Left ventricle myocardium inferior (tissue), 1 donor: ENCODE results near the gene CD177. TPM values are rescaled to one million over a fixed set of nuclear protein-coding genes. Genes with fewer than 3 reads are reported as not detected.

Experiments
- DNase-seq: peaks from one replicate; pipeline ENCODE4 v3.0.0-alpha.2; 2020
- H3K27ac ChIP-seq: fragments of 200-600 bp; replicated peaks from 2 replicates; pipeline ENCODE4 v1.8.0; 2021
- H3K27me3 ChIP-seq: fragments of 200-600 bp; 2 replicates; pipeline ENCODE4 v1.8.0; 2021; ENCODE audit warnings: low read depth
- H3K36me3 ChIP-seq: fragments of 200-600 bp; 2 replicates; pipeline ENCODE4 v1.8.0; 2021
- H3K4me1 ChIP-seq: fragments of 200-600 bp; 2 replicates; pipeline ENCODE4 v1.8.0; 2021
- H3K4me3 ChIP-seq: fragments of 200-600 bp; 2 replicates; pipeline ENCODE4 v1.8.0; 2021; ENCODE audit warnings: mild to moderate bottlenecking, moderate library complexity
- H3K9me3 ChIP-seq: fragments of 200-600 bp; replicated peaks from 2 replicates; pipeline ENCODE4 v1.8.0; 2021
- CTCF ChIP-seq: fragments of 200-600 bp; IDR thresholded peaks from 2 replicates; pipeline ENCODE4 v1.8.0; 2021; ENCODE audit warnings: antibody characterized with exemption, mild to moderate bottlenecking, borderline replicate concordance
- intact Hi-C: fragments of 100-400 bp; cut with micrococcal nuclease; formaldehyde crosslinking; loops from one replicate; pipeline ENCODE4 v1.11.0; 2022
- total RNA-seq: library from RNA; stranded (reverse); fragmentation: NEBNext Ultra II Directional; extraction: Animal tissue kit (Norgen Biotek cat#: 25700); gene quantifications from one replicate; pipeline ENCODE4 v1.2.1, GENCODE V29; 2021
- donor health status: DM: no; HTN: yes; CAD: no; lungs with severe emphysema.

Gene CD177
- total RNA-seq, 1 donor from 2014 or later = 0.14 TPM

- intact Hi-C loops = no loop called here
- Histone ChIP-seq H3K36me3 (no peaks in the 10 kb centered on the region), H3K4me1 (no peaks in the 10 kb centered on the region), H3K27ac (no peak overlapping the region), H3K27me3 (peaks cover 18% of the 10 kb centered on the region), H3K9me3 (no peaks in the 10 kb centered on the region), H3K4me3 (no peak overlapping the region)
- DNase-seq = no peak
- no peak for TF ChIP-seq CTCF
These were observed 59.0 kb downstream of the CD177 start for GRCh38 chr19:43412441-43412840.

Other genes with a start within 250 kb of the CD177 start
- not detected for gene PSG5, start 167.2 kb upstream of the CD177 start, total RNA-seq
- not detected for gene PSG4, start 148.0 kb upstream of the CD177 start, total RNA-seq
- gene PSG9, start 84.2 kb upstream of the CD177 start, total RNA-seq = not detected
- gene TEX101, start 61.2 kb downstream of the CD177 start, total RNA-seq = not detected
- 0.38 TPM for gene LYPD3, start 111.9 kb downstream of the CD177 start, total RNA-seq
- gene PHLDB3, start 151.1 kb downstream of the CD177 start, total RNA-seq = 4.5 TPM
- 14.6 TPM for gene ETHE1, start 173.5 kb downstream of the CD177 start, total RNA-seq
- 1.1 TPM for gene ZNF575, start 179.5 kb downstream of the CD177 start, total RNA-seq
- 12.8 TPM for gene XRCC1, start 221.8 kb downstream of the CD177 start, total RNA-seq
- 1.0 TPM for gene PINLYP, start 222.1 kb downstream of the CD177 start, total RNA-seq
- gene IRGQ, start 242.4 kb downstream of the CD177 start, total RNA-seq = 26.1 TPM
- 11.3 TPM for gene ZNF576, start 242.9 kb downstream of the CD177 start, total RNA-seq